ENCODE data around the gene TFAM. TPM values are rescaled to one million over a fixed set of nuclear protein-coding genes. Genes with fewer than 3 reads are reported as not detected.

TFAM gene
- total RNA-seq, 1 donor from 2014 or later = 3.4 TPM

GRCh38 chr10:58435297-58435985 is 50.2 kb downstream of the TFAM start:
- DNase-seq (ENCODE audit: low spot score in 2 of 2) = peak; percentile 14 to 85
- H3K27ac ChIP-seq = no peak overlapping the region
- H3K27me3 ChIP-seq = no peaks in the 10 kb centered on the region
- H3K9me3 ChIP-seq = no peaks in the 10 kb centered on the region
- no peak overlapping the region for H3K4me3 ChIP-seq
- intact Hi-C loops (cut with DNase I) = loop anchor here (5.0 kb wide), 2 partner anchors 37 to 77 kb away; partner anchors contain the start of gene BICC1
- H3K36me3 ChIP-seq = no peaks in the 10 kb centered on the region
- no peak for TF ChIP-seq CTCF (IDR thresholded peaks at IDR 0.05)
- peaks cover 0 to 15% of the 10 kb centered on the region in 2 donors for H3K4me1 ChIP-seq

- Histone ChIP-seq H3K9me3 (no peaks in the 10 kb centered on the region), H3K4me1 (peaks cover 0 to 15% of the 10 kb centered on the region in 2 donors), H3K27ac (no peak overlapping the region), H3K27me3 (no peaks in the 10 kb centered on the region), H3K4me3 (no peak overlapping the region), H3K36me3 (no peaks in the 10 kb centered on the region)
- no peak for TF ChIP-seq CTCF (IDR thresholded peaks at IDR 0.05)
- DNase-seq (ENCODE audit: low spot score in 2 of 2) = no peak
- intact Hi-C loops (cut with DNase I) = loop anchor here (5.0 kb wide), 2 partner anchors 36 to 76 kb away; partner anchors contain the start of gene BICC1
Measured at GRCh38 chr10:58436071-58436470, 50.9 kb downstream of the TFAM start.

- intact Hi-C loops (cut with DNase I) = loop anchor here (5.0 kb wide), 2 partner anchors 34 to 74 kb away; partner anchors contain the start of gene BICC1
- H3K9me3 ChIP-seq = no peaks in the 10 kb centered on the region
- TF ChIP-seq CTCF (IDR thresholded peaks at IDR 0.05) = no peak
- peak overlapping the region in 1 of 2 donors; percentile 31 for H3K27ac ChIP-seq
- H3K4me1 ChIP-seq = peaks cover 0 to 15% of the 10 kb centered on the region in 2 donors
- no peaks in the 10 kb centered on the region for H3K27me3 ChIP-seq
- no peak overlapping the region for H3K4me3 ChIP-seq
- no peak for DNase-seq (ENCODE audit: low spot score in 2 of 2)
- H3K36me3 ChIP-seq = no peaks in the 10 kb centered on the region
Measured at GRCh38 chr10:58438340-58438871, 53.2 kb downstream of the TFAM start.

- no peaks in the 10 kb centered on the region for H3K9me3 ChIP-seq
- H3K4me3 ChIP-seq = no peak overlapping the region
- peaks cover 0 to 15% of the 10 kb centered on the region in 2 donors for H3K4me1 ChIP-seq
- no peak for TF ChIP-seq CTCF (IDR thresholded peaks at IDR 0.05)
- H3K36me3 ChIP-seq = no peaks in the 10 kb centered on the region
- peak overlapping the region in 1 of 2 donors; percentile 31 for H3K27ac ChIP-seq
- H3K27me3 ChIP-seq = no peaks in the 10 kb centered on the region
- intact Hi-C loops (cut with DNase I) = loop anchor here (5.0 kb wide), 2 partner anchors 33 to 73 kb away; partner anchors contain the start of gene BICC1
- DNase-seq (ENCODE audit: low spot score in 2 of 2) = no peak
Measured at GRCh38 chr10:58438986-58439385, 53.8 kb downstream of the TFAM start.

- TF ChIP-seq CTCF (IDR thresholded peaks at IDR 0.05) = no peak
- no peaks in the 10 kb centered on the region for H3K27me3 ChIP-seq
- DNase-seq (ENCODE audit: low spot score in 2 of 2) = no peak
- no peaks in the 10 kb centered on the region for H3K36me3 ChIP-seq
- intact Hi-C loops (cut with DNase I) = loop anchor here (5.0 kb wide), 2 partner anchors 33 to 73 kb away; partner anchors contain the start of gene BICC1
- no peak overlapping the region for H3K4me3 ChIP-seq
- peak overlapping the region in 1 of 2 donors; percentile 31 for H3K27ac ChIP-seq
- no peaks in the 10 kb centered on the region for H3K9me3 ChIP-seq
- peaks cover 0 to 15% of the 10 kb centered on the region in 2 donors for H3K4me1 ChIP-seq
Measured at GRCh38 chr10:58439632-58440364, 54.6 kb downstream of the TFAM start.
